Esophagus muscularis mucosa (tissue), 4 donors: ENCODE data around the gene ATP2B1.

Experiments used
- CTCF ChIP-seq, 3 experiments: fragments of 200-600 bp in 2 of 3; fragments of 450-650 bp in 1 of 3; sonication (generic) in 2 of 3; IDR thresholded peaks; one replicate each; pipeline ENCODE4 v1.5.1; 2017 to 2019; ENCODE audit warnings: antibody characterized with exemption in 3 of 3, mild to moderate bottlenecking in 2 of 3, moderate library complexity in 1 of 3
- EP300 ChIP-seq: sonication (generic); formaldehyde crosslinking; IDR thresholded peaks from one replicate; pipeline ENCODE4 v1.6.1; 2017; ENCODE audit warnings: antibody characterized with exemption
- POLR2A ChIP-seq: fragments of 450-650 bp; IDR thresholded peaks from one replicate; pipeline ENCODE4 v1.6.1; 2017; ENCODE audit warnings: antibody characterized with exemption, moderate library complexity, mild to moderate bottlenecking, low read depth
- POLR2AphosphoS5 ChIP-seq, 2 donors: sonication (generic); formaldehyde crosslinking; IDR thresholded peaks; one replicate each; pipeline ENCODE4 v1.6.1; 2017; ENCODE audit warnings: antibody characterized with exemption in 2 of 2

DNA sequence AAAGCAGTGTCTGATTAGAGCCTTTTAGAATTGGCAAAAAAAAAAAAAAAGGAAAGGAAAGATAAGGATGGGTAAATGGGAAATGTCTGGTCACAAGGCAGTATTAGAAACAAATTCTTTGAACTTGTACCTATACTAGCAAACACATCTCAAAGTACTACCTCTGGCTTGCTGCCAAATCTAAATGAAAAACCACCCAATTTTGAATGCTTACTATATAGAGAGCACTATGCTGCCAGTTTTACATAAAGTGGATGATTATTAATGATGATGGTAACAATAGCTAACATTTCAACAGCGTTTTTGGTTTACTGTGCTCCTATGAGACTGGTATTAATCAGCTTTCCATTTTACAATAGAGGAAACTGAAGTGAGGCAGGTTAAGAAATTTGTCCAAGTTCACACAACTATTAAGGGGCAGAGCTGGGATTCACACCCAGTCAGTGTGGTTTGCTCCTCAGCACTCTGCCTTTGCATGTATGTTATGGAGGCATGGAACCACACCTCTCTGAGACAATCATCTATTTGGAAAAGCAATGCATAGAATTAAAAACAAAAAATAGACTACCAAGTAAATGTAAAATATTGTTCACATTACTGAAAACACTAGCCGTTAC lies 34.2 kb downstream of the ATP2B1 start:
- TF ChIP-seq POLR2A, result no peak
- TF ChIP-seq CTCF (IDR thresholded peaks at IDR 0.05), result no peak
- no peak for TF ChIP-seq POLR2AphosphoS5 (IDR thresholded peaks at IDR 0.05)
- TF ChIP-seq EP300, result no peak
